GM18873 (cell line): Measurements from ENCODE around the gene CWF19L2.
"Not testable (repeated sequence)": the region's sequence is repeated elsewhere in the genome, so short reads cannot be mapped to it uniquely, and the experiment has no call there.

Experiments
- ATAC-seq: cut with Tn5 transposase; IDR thresholded peaks from one replicate; pipeline ENCODE4 v1.9.1; 2021; ENCODE audit warnings: mild to moderate bottlenecking, moderate library complexity, moderate number of reproducible peaks; ENCODE audit not compliant: unreplicated experiment, low FRiP score

Gene CWF19L2

GRCh38 chr11:107439586-107440167, 17.9 kb downstream of the CWF19L2 start:
- ATAC-seq, result no peak

GRCh38 chr11:107438148-107438547, 19.5 kb downstream of the CWF19L2 start:
- no peak for ATAC-seq

GRCh38 chr11:107430525-107430924, 27.1 kb downstream of the CWF19L2 start:
- no peak for ATAC-seq

GRCh38 chr11:107427569-107428180, 29.9 kb downstream of the CWF19L2 start:
- ATAC-seq, result no peak

- no peak for ATAC-seq
Measured at GRCh38 chr11:107413352-107413751, 44.3 kb downstream of the CWF19L2 start.

GRCh38 chr11:107408762-107409211, 48.8 kb downstream of the CWF19L2 start:
- no peak for ATAC-seq

GRCh38 chr11:107405260-107405659, 52.4 kb downstream of the CWF19L2 start:
- no peak for ATAC-seq

GRCh38 chr11:107401131-107401530, 56.5 kb downstream of the CWF19L2 start:
- not testable (repeated sequence) for ATAC-seq

- no peak for ATAC-seq
Measured at GRCh38 chr11:107397357-107397756, 60.3 kb downstream of the CWF19L2 start.

GRCh38 chr11:107392611-107393010, 65.0 kb downstream of the CWF19L2 start:
- ATAC-seq, result no peak

- not testable (repeated sequence) for ATAC-seq
Measured at GRCh38 chr11:107390701-107391100, 66.9 kb downstream of the CWF19L2 start.

- no peak for ATAC-seq
Measured at GRCh38 chr11:107387666-107388065, 70.0 kb downstream of the CWF19L2 start.

GRCh38 chr11:107385361-107385981, 72.2 kb downstream of the CWF19L2 start:
- ATAC-seq, result no peak

- no peak for ATAC-seq
Measured at GRCh38 chr11:107384144-107384852, 73.3 kb downstream of the CWF19L2 start.

- no peak for ATAC-seq
Measured at GRCh38 chr11:107372439-107372838, 85.2 kb downstream of the CWF19L2 start.

GRCh38 chr11:107370390-107370789, 87.2 kb downstream of the CWF19L2 start:
- ATAC-seq, result no peak

- ATAC-seq, result no peak
Measured at GRCh38 chr11:107359701-107360100, 97.9 kb downstream of the CWF19L2 start.

- ATAC-seq, result no peak
Measured at GRCh38 chr11:107357877-107358276, 99.7 kb downstream of the CWF19L2 start.

GRCh38 chr11:107354780-107355179, 102.8 kb downstream of the CWF19L2 start:
- no peak for ATAC-seq

- no peak for ATAC-seq
Measured at GRCh38 chr11:107337917-107338316, 119.7 kb downstream of the CWF19L2 start.

GRCh38 chr11:107331728-107332127, 125.9 kb downstream of the CWF19L2 start:
- no peak for ATAC-seq
